Upper lobe of right lung (tissue), 1 donor: ENCODE measurements around the gene ARRDC5. TPM values are rescaled to one million over a fixed set of nuclear protein-coding genes. Genes with fewer than 3 reads are reported as not detected.
A peak's percentile ranks its signal among the peaks of the same experiment; 100 is the strongest.

Experiments used
- ATAC-seq: fragments of 200-7000 bp; cut with Tn5 transposase; one replicate; pipeline ENCODE4 v1.9.1; 2020; ENCODE audit warnings: mild to moderate bottlenecking, moderate library complexity
- DNase-seq: peaks from one replicate; pipeline ENCODE4 v3.0.0-alpha.2; 2020
- H3K27ac ChIP-seq: fragments of 200-600 bp; one replicate; pipeline ENCODE4 v1.8.0; 2022
- H3K27me3 ChIP-seq: fragments of 200-600 bp; one replicate; pipeline ENCODE4 v1.8.0; 2022; ENCODE audit warnings: mild to moderate bottlenecking
- H3K36me3 ChIP-seq: fragments of 200-600 bp; one replicate; pipeline ENCODE4 v1.8.0; 2022
- H3K4me1 ChIP-seq: fragments of 200-600 bp; one replicate; pipeline ENCODE4 v1.8.0; 2022
- H3K4me3 ChIP-seq: fragments of 200-600 bp; one replicate; pipeline ENCODE4 v1.8.0; 2022; ENCODE audit warnings: mild to moderate bottlenecking
- H3K9me3 ChIP-seq: fragments of 200-600 bp; one replicate; pipeline ENCODE4 v1.8.0; 2022
- intact Hi-C: fragments of 100-400 bp; cut with DNase I; formaldehyde crosslinking; loops from one replicate; pipeline ENCODE4 v1.11.0; 2022
- microRNA-seq: library from miRNA; unstranded; fragments of <30 nt; microRNA quantifications from one replicate; pipeline ENCODE4 v1.2.0, GENCODE V29; 2020; ENCODE audit warnings: borderline microRNAs expressed
- total RNA-seq: library from RNA; stranded (reverse); fragmentation: NEBNext Ultra II Directional; extraction: Animal tissue kit (Norgen Biotek cat#: 25700); gene quantifications from one replicate; pipeline ENCODE4 v1.2.1, GENCODE V29; 2021
- TF ChIP-seq, protein P1 (sequence below): fragments of 200-600 bp; IDR thresholded peaks from one replicate; pipeline ENCODE4 v1.8.0; 2022; ENCODE audit warnings: antibody characterized with exemption
- donor health status: DM: no; HTN: yes; CAD: no; lungs with severe emphysema.

Gene ARRDC5
- total RNA-seq, 1 donor from 2014 or later = not detected

DNA sequence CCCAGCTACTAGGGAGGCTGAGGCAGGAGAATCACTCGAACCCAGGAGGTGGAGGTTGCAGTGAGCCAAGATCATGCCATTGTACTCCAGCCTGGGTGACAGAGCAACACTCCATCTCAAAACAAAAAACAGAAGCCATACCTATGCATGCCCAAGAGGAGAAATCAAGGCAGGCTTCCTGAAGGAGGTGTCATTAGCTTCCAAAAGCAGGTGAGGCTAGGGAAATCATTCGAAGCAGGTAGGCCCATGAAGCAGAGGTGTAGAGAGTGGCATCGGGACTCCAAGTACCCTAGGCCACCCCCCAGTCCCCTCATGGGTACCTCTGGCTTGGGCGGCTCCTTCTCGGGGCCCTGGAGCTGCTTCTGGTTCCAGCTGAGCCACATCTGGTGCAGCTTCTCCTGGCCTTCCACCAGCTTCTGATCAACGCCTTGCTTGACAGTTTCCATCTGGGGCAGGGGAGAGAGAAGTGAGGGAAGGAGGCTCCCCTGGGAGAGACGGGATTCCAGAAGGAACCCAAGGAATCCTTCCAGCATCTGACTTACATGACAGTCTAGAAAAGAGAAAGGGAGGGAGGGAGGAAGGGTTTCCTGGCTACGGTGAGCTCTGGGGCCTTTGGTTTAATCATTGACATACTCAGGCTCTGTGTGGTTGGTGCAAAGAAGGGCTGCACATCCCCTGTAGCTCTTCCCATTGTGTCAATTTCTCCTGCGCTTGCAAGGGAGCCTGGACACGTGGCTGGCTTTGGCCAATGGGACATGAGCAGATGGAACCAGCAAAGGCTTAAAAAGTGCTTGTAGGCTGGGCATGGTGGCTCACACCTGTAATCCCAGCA, 58.1 kb downstream of the ARRDC5 start:
- peak overlapping the region; percentile 42 for H3K27ac ChIP-seq
- no peaks in the 10 kb centered on the region for H3K4me1 ChIP-seq
- no peak overlapping the region for H3K4me3 ChIP-seq
- intact Hi-C loops = no loop called here
- H3K9me3 ChIP-seq = no peaks in the 10 kb centered on the region
- no peak for DNase-seq
- H3K27me3 ChIP-seq = no peaks in the 10 kb centered on the region
- TF ChIP-seq, protein P1, sequence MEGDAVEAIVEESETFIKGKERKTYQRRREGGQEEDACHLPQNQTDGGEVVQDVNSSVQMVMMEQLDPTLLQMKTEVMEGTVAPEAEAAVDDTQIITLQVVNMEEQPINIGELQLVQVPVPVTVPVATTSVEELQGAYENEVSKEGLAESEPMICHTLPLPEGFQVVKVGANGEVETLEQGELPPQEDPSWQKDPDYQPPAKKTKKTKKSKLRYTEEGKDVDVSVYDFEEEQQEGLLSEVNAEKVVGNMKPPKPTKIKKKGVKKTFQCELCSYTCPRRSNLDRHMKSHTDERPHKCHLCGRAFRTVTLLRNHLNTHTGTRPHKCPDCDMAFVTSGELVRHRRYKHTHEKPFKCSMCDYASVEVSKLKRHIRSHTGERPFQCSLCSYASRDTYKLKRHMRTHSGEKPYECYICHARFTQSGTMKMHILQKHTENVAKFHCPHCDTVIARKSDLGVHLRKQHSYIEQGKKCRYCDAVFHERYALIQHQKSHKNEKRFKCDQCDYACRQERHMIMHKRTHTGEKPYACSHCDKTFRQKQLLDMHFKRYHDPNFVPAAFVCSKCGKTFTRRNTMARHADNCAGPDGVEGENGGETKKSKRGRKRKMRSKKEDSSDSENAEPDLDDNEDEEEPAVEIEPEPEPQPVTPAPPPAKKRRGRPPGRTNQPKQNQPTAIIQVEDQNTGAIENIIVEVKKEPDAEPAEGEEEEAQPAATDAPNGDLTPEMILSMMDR = no peak
- peaks cover 59% of the 10 kb centered on the region for H3K36me3 ChIP-seq
- no peak for ATAC-seq

DNA sequence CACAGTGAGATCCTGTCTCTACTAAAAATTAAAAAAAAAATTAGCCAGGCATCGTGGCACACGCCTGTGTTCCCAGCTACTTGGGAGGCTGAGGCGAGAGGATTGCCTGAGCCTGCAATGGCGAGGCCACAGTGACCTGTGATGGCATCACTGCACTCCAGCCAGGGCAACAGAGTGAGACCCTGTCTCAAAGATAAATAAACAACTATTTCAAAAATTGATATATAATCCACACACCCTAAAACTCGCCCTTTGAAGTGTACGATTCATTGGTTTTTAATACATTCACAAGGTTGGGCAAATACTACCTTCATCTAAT, 59.1 kb downstream of the ARRDC5 start:
- TF ChIP-seq, protein P1 = no peak
- H3K27me3 ChIP-seq = no peaks in the 10 kb centered on the region
- no peaks in the 10 kb centered on the region for H3K9me3 ChIP-seq
- ATAC-seq (no peak), DNase-seq (no peak)
- peaks cover 65% of the 10 kb centered on the region for H3K36me3 ChIP-seq
- no peaks in the 10 kb centered on the region for H3K4me1 ChIP-seq
- H3K4me3 ChIP-seq = no peak overlapping the region
- intact Hi-C loops = no loop called here
- H3K27ac ChIP-seq = no peak overlapping the region

Small RNA genes within 50 kb of the gene (microRNA-seq; reads per million reads assigned to microRNA genes)
- not detected for gene MIR4747

Other genes with a start within 250 kb of the ARRDC5 start
- gene MYDGF, start 232.6 kb downstream of the ARRDC5 start, total RNA-seq = 94.2 TPM
- gene DPP9, start 179.1 kb downstream of the ARRDC5 start, total RNA-seq = 75.8 TPM
- gene FEM1A, start 111.2 kb downstream of the ARRDC5 start, total RNA-seq = 12.4 TPM
- gene TICAM1, start 71.2 kb downstream of the ARRDC5 start, total RNA-seq = 16.6 TPM
- 31.9 TPM for gene PLIN3, start 35.2 kb downstream of the ARRDC5 start, total RNA-seq
- gene UHRF1, start 6.6 kb upstream of the ARRDC5 start, total RNA-seq = 0.90 TPM
- 39.0 TPM for gene KDM4B, start 66.2 kb upstream of the ARRDC5 start, total RNA-seq